NCI-H1436 treated with DMSO at 0.1 percent for 48 hours (cell line): ENCODE measurements around the gene PGBD5.

Source experiments
- DNase-seq: peaks from one replicate; lab custom pipeline; 2025; lab: John Stamatoyannopoulos, UW

The PGBD5 gene

DNA sequence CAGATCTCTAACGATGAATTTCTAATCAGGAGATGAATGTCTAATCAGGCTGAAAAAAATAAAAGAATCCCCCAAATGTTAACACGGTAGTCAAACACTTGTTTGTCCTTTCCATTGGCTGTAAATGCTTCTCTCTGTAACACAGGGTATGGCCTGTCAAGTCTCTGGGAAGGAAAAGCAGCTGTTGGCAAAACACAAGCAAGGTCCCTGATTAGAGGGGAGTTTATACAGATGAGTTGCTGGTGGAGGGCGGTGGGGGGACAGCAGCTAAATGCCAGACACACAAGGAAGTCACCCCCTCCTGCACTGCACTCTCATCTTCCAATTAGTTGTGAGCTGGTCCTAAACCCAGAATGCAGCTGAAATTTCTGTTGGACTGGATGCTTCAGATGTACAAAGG, 51.0 kb downstream of the PGBD5 start:
- DNase-seq: no peak

DNA sequence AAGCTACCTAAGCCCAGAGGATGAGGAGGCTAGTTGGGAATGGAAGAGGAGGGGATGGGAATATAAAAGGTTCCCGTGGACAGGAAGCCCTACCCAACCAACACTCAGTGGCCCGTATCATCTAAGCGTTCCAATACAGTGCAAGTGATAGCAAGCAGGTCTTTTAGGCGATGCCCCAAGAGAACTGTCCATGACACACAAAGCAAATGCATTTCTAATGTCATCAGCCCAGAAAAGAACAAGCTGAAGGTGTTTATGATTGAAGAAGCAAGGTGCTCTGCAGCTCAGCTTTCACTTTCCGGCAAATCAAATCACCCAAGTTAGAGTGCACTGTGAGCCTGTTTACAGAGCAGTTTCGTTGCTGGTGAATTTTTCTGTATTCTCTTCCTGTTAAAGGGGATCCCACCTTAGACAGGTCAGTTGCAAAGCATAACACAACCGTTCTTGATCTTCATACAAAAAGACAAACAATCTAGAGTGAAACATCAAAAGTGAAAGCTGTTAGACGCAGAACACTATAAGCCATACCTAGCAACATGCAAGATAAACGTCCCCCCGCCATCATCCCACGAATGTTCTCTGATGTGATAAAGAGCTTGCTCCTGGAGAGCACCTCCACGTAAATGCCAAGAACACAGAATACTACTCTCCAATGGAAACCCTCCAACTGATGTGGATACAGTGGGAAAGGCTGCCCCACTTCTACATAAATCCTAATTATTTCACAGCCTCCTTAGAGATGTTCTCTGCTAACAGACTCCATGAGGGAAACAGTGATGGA, 54.0 kb downstream of the PGBD5 start:
- DNase-seq: no peak

DNA sequence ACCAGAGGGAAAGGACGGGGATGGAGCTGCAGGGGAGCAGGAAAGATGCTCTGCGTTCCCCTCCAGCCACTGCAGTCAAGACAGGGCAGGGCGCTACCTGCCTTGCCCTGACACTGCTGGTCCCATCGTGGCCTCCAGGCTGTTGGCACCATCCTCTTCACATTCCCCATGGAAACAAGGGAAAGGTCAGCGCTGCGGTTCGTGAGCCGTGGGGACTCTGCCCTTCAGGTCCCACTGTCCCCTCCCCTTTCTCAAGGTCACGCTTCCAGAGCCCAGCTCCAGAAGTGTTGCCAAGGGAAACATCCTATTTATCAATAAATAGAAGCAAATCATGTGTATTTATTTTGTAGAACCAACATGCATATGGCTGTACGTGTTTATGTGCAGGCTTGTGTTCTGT, 56.0 kb downstream of the PGBD5 start:
- DNase-seq: no peak

DNA sequence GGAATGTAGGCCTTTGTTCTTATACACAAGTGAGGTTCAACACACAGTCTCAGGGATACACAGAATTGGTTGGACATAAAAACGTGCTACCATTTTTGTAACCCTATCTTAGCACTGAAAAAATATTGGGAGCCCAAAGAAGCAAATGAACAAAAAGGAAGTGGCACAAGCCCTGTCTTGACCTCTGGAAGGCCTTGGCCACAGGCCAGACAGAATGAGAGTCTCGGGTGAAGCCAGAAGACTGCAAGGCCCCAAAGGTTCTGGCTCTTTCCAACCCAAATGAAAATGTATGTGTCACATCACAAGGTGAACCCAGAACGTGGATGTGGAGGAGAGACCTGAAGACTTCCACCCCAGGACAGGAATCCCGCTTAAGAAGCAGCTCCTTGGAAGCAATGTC, 57.3 kb downstream of the PGBD5 start:
- DNase-seq: no peak

DNA sequence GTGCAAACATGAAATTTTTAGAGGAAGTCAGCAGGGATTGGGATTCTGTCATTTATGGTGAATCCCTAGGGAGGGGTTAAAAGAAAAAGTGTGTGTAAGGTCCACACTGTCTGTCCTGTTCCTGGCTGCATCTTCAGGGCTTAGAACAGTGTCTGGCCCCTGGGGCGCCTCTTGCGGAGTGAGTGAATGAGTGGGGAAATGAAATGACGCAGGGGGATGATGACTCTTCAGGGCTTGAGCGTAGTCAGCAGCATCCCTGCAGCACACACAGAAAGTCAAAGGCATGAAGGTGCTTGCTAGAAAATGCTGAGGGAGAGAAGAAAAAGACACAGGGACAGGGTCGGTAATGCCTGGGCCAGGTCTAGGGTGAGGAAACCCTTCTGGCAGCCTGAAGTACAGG, 57.8 kb downstream of the PGBD5 start:
- no peak for DNase-seq

DNA sequence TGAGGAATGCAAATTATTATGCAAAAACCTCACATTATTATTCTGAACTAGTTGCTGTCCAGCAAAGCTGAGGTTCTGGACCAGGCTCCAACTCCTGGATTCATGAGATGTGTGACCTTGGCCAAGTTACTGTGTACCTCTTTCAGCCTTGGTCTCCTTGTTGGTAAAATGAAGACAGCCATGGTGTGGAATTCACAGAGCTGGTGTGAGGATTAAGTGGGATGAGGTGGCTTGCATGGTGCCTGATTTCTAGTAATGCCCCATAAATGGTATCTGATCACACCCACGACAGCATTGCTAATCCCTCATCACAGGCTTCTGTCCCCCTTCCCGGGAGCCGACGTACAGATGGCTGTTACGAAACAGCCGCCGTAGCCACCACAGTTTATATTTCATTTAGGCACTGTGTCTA, 59.6 kb downstream of the PGBD5 start:
- no peak for DNase-seq

DNA sequence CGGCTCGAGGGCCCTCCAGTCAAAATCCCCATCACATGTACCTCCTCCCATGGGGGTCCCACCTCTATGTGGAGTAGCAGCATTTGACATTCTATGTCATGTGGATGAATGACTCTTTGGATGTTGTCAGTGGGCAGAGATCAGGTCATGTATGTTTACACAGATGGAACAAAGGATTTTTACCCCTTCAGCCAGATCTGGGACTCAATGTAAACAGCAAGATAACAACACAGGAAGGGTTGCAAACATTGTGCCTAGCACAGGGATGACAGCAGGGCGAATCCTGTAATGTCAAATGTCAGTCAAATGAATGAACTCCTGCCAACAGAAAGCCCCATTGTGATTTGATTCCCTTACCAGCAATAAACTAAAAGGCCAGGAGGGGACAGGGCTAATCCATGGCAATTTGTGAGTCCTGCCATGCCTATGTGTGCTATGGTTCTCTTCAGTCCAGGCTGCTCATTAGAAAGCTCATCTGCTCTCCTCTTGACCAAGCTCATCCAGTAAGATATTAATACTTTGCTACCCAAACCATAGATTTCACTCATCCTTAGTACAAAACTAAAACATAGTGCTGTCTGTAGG, 60.3 kb downstream of the PGBD5 start:
- no peak for DNase-seq

DNA sequence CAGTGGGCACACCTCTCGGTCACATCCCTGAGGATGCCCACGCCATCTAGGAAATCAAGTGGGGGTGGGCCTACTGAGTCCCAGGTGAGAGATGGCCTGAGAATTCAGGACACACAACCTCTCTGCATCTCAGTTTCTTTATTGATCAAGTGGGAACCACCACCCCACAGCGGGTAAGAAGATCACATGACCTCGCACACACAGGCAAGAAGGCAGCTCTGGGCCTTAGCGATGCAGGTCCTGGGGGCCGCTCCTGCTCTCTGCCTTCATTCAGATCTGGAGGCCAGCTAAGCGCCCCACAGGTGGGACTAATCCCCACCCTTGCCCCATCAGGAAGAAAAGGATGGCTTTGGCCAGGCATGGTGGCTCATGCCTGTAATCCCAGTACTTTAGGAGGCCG, 63.2 kb downstream of the PGBD5 start:
- DNase-seq: no peak

DNA sequence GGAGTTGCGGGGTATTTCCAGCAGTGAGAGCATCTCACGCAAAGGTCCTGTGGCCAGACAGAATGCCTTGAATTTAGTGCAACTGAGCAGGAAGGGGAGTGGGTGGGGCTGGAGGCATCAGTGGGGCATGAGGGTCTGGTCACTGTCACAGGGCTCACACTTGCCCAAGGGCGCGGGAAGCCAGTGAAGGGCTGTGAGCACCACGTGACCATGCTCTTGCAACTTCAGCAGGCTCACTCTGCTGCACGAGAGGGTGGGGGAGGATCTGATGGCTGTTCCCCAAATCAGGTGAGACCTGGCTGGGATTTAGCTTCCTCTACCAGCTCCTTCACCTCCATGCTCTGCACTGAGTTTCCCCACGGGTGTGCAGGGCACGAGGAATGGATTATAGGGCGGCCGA, 64.2 kb downstream of the PGBD5 start:
- DNase-seq: no peak

DNA sequence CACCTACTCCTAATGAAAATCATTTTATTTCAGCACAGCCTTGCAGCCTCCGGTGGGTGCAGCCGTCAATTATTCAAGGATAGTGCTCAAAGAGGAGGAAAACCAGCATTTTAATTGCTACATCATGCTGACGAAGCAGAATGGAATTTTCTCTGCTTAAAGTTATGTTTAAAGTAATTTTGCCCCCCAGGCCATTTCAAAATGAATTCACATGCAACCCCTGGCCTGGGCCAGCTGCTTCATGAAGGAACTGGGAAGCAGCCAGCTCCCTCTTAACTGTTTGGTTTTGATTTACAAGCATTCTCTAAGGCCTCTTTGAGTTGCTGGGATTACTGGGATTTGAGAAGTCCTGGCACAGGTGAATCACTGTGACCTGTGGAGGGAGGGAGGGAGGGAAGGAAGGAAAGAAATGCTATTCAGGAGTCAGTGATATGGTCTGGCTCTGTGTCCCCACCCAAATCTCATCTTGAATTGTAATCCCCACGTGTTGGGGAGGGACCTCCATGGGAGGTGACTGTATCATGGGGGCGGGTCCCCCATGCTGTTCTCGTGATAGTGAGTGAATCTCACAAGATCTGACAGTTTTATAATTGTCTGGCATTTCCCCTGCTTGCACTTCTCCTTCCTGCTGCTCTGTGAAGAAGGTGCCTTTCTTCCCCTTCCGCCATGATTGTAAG, 66.0 kb downstream of the PGBD5 start:
- DNase-seq: no peak

DNA sequence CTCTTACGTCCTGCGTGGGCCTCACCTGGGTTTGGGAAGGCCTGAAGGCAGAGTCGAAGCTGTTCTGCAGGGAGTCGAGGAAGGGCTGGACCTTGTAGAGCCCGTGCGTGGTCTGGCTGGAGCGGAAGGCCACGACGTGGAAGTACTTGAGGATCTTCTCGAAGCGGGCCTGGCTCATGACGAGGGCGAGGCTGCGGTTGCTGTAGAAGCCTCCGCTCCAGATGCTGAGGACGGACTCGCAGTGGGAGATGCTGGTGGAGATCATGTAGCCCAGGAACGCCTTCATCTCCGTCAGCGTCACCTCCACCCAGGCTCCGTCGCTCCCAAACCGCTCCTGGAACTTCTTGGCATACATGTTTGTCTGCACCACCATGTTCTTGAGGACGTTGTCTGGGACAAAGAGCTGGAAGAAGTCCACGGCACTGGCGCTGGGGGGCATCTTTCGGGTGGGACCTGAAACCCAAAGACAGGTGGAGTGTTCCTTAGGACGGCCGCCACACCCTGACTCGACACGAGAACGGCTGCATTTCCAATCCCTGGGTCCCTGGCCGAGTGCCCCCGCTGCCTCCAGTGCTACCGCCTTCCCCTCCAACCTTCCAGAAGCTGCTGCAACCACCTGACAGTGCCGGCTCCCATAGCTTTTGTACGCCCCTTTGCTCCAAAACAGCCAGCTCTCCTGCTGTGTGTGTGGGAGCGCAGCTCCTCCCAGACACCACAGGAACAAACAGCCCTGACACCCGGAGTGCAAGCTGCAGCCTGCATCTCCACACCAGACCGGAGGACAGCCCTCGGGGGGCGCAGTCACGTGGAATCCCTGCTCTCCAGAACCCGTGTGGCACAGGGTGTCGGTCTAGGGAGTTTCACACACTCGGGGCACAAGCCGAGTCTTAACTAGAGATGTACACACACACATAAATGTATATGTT, 69.0 kb downstream of the PGBD5 start:
- DNase-seq: no peak

DNA sequence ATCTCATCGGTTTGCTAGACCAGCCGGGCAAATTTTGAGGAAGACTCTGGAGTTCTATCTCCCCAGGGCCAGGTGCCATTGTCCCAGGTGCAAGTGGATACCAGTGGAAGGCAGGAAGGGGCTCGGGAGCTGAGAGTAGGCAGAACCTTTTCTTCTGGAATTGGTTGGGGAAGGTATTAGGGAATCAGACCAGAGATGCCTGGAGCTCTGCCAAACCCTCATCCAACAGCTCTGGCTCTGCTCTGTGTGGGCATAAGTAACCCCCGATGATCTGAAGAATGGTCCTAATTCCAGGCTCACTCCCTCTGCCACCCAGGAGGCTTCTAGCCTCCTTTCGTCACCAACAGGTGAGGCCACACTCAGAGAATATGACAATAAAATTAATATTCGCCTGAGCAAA, 69.9 kb downstream of the PGBD5 start:
- DNase-seq: no peak

DNA sequence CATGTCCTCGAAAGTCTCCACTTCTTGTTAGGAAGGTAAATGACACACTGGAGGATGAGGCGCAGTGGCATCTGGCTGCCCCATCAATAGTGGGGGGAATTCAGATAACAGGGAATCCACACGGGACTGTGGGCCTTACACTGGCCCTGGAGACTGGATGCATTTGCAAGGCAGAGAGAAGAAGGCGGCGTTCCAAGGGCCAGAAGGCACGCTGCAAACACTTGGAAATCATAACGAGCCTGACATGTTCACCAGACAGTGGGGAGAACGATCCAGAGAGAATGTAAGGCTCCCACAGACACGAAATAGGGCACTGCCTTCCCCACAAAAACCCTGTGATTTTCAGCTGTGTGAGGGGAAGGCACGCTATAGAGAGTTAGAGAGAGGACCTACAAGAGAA, 70.5 kb downstream of the PGBD5 start:
- no peak for DNase-seq

DNA sequence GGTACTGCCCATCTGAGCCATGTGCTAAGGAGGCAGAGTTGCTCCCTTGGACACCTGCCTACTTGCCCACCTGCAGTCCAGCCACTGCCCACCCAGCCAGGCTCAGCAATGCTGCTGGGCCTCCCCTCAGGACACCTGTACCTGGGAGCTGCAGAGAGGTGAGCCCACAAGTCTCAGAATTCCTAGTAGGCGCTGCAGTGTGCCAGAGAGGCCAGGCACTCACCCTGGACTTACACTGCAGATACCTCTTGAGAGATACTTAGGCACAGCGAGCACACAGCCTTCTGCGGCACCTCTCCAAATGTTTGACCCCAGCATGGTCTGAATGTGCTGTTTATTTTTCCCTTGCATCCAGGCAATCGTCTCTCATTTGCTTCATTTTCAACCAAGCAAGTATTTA, 71.0 kb downstream of the PGBD5 start:
- no peak for DNase-seq

DNA sequence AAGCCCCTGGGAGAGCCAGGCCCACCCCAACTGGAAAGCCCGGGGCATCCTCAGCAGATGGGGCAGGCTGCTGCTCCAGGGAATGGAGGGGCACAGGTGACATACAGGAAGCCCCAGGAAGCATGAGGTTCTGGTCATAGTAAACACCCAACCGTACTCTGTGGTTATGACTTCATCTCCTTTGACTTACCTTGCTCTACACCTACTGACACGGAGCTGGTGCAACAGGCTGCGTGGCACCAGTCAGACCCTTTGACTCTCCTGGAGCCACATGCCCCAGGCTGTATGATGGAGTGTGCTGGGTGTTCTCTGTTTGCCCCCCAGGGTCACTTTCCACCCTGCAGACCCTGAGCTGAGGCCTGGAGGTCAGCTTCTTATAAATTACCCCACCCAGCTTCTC, 72.1 kb downstream of the PGBD5 start:
- DNase-seq: no peak

DNA sequence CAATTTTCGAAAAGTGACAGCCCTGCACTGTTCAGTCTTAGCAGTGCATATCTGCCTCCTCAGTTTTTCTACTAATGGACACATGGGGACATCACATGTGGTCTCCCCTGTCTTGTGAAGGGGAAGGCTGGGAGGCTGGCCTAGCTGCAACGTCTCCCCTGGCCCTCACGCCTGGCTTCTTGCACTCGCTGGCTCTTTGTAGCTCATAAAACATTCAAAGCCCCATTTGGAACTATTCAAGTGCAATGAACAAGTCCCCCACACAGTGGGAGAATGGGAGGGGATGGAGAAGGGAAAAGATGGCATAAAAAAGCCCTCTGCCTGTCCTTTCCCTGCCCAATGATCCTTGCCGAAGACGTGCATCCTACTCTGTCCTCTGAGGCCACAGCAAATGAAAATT, 73.6 kb downstream of the PGBD5 start:
- no peak for DNase-seq

DNA sequence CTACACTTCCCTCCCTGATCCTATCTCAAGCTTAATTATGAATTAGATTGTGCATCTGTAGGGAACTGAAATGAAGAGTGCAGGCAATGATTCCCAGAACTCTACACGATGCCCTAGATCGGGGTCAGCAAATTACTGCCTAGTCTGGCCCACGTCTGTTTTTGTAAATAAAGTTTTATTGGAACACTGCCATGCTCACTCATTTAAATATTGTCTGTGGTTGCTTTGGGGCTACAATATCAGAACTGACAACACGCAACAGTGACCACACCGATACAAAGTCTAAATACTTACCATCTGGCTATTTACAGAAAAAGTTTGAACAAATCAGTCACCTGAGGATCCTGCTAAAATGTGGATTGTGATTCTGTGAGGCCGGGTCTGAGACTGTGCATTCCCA, 74.1 kb downstream of the PGBD5 start:
- DNase-seq: no peak

DNA sequence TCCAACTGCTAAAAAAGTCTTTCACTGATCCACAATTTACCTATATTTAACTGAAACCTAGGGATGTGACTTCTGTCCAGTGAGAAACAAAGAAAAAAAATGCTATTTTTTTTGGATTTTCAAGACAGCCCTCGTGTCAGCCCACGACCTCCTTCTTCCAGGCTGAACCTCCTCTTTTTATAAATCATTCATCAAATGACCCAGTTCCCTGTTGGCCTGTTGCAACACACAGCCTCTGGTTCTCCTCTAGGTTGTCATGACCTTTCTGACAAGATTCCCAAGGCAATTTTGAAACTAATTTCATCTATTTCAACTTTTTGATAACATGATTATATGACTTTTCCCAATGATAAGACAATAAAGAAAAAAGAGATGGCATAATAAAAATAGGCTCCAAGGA, 74.6 kb downstream of the PGBD5 start:
- no peak for DNase-seq

DNA sequence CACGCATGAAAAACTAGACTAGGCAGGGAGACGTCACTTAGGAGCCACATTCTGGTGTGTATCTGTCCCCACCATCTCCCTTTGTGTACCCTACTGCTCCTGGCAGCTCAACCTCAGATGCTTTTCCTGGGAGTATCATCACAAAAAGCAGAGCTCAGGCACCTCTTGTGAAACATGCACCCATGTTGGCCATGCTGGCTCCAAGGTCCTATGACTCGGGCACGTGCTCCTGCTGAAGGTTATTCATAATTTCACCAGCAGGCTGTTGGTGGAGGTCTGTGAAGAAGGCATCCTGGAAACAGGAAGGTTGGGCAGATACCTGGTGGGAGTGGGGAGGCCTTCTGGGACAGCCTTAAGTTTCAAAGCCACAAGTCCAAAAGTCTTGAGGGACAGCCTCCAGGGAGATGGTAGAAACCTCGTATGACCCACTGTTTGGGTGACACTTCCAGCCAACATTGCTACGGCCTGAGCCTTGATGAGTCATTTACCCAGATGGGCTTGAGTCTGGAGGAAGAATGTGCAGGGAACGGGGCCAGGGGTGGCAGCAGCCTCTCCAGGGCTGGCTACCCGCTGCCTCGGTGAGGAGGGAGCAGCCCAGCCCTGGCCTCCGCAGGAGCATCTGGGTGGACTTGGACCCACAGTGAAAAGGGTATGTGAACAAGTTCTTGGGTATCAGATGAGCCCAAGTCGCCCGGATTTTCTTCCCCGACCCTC, 75.8 kb downstream of the PGBD5 start:
- no peak for DNase-seq

DNA sequence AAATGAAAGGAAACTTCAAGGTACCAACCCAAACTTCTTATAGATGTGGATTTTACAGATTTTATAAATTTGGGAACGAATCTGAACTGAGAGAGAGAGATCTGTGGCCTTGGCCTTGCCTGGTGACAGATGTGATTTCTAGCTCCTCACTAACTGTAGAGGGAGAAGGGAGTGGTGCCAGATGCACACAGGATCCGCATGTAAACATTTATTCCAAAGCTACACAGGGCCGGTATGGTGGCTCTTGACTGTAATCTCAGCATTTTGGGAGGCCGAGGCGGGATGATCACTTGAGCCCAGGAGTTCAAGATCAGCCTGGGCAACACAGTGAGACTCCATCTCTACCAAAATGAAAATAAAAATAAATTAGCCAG, 77.1 kb downstream of the PGBD5 start:
- DNase-seq: no peak

DNA sequence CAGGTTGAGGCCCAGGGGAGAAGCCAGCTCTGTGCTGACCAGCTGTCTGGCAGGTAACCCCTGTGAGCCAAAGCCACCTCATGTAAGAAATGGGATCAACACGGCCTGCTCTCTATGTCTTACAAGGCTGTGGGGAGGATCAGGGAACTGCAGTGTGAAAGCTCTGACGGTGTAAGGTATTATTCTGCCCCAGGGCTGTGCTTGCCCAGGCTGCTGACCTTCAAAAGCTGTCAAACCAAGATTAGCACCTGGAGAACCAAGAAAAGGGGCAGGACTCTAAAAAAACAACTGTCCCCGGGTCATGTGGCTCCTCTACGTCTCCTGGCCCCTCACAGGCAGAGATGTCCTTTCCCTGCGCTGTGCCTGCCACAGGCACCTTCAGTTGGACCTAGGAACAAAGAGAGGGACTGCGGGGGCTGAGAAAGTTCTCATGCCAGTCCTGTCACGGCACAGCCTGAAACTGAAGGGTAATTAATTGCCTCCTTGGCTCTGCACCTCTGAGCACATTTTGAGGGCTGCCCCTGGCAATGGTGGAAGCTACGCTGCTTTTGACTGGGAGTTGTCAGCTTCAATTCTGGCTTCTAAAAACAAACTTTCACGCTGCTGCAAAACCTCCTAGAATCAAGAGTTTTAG, 77.6 kb downstream of the PGBD5 start:
- no peak for DNase-seq
